WTC11 (cell line): ENCODE results near the gene FH. TPM values are rescaled to one million over a fixed set of nuclear protein-coding genes. Genes with fewer than 3 reads are reported as not detected.

ENCODE experiments used
- ATAC-seq: fragments of 200-7000 bp; cut with Tn5 transposase; 2 replicates; pipeline ENCODE4 v1.10.0; 2021; ENCODE audit warnings: mild to moderate bottlenecking, moderate library complexity
- CTCF ChIA-PET: fragments of 300-600 bp; sonication (Branson Sonifier 250); formaldehyde crosslinking; loops from one replicate; lab custom pipeline; 2021; ENCODE audit warnings: antibody characterized with exemption; lab: Charles Lee
- POLR2A ChIA-PET: fragments of 350-600 bp; sonication (Branson Sonifier 250); formaldehyde crosslinking; loops from one replicate; lab custom pipeline; 2021; ENCODE audit warnings: antibody characterized with exemption; lab: Charles Lee
- DNase-seq: peaks from one replicate; pipeline ENCODE4 v3.0.0; 2021; ENCODE audit warnings: low spot score
- H3K27ac Mint-ChIP-seq: 2 replicates; pipeline ENCODE4 v1.8.0; 2021; ENCODE audit warnings: mixed read lengths
- H3K27me3 Mint-ChIP-seq: 2 replicates; pipeline ENCODE4 v1.8.0; 2021; ENCODE audit warnings: low read depth, mild to moderate bottlenecking, moderate library complexity, mixed read lengths
- H3K36me3 Mint-ChIP-seq: 2 replicates; pipeline ENCODE4 v1.8.0; 2021; ENCODE audit warnings: mixed read lengths
- H3K4me1 Mint-ChIP-seq: 2 replicates; pipeline ENCODE4 v1.8.0; 2022; ENCODE audit warnings: mixed read lengths
- H3K4me3 Mint-ChIP-seq: 2 replicates; pipeline ENCODE4 v1.8.0; 2021; ENCODE audit warnings: mild to moderate bottlenecking, moderate library complexity, mixed read lengths
- H3K9me3 Mint-ChIP-seq: 2 replicates; pipeline ENCODE4 v1.8.0; 2021; ENCODE audit warnings: mixed read lengths
- ATF1 ChIP-seq: sonication (generic); formaldehyde crosslinking; IDR thresholded peaks from 2 replicates; pipeline ENCODE4 v1.8.1; 2023; ENCODE audit warnings: mild to moderate bottlenecking, moderate library complexity, missing genetic modification reagents
- CREB1 ChIP-seq: sonication (generic); formaldehyde crosslinking; IDR thresholded peaks from 2 replicates; pipeline ENCODE4 v1.8.0; 2023; ENCODE audit warnings: mild to moderate bottlenecking, missing genetic modification reagents
- ESRRA ChIP-seq: sonication (generic); formaldehyde crosslinking; IDR thresholded peaks from 2 replicates; pipeline ENCODE4 v1.8.1; 2022; ENCODE audit warnings: mild to moderate bottlenecking, missing genetic modification reagents, borderline replicate concordance
- FOXK1 ChIP-seq: sonication (generic); formaldehyde crosslinking; IDR thresholded peaks from 2 replicates; pipeline ENCODE4 v1.8.0; 2022; ENCODE audit warnings: mild to moderate bottlenecking, moderate library complexity, missing genetic modification reagents
- HMGA2 ChIP-seq: fragments of 250-450 bp; sonication (Bioruptor Pico); IDR thresholded peaks from 2 replicates; pipeline ENCODE4 v1.4.0; 2021; ENCODE audit warnings: mild to moderate bottlenecking, moderate library complexity
- IRF1 ChIP-seq: sonication (generic); formaldehyde crosslinking; IDR thresholded peaks from 2 replicates; pipeline ENCODE4 v1.8.0; 2023; ENCODE audit warnings: missing genetic modification reagents
- JUN ChIP-seq: sonication (generic); formaldehyde crosslinking; IDR thresholded peaks from 2 replicates; pipeline ENCODE4 v1.8.0; 2023; ENCODE audit warnings: mild to moderate bottlenecking, missing genetic modification reagents
- MXD4 ChIP-seq: fragments of 250-450 bp; sonication (Bioruptor Pico); IDR thresholded peaks from 2 replicates; pipeline ENCODE4 v1.8.0; 2021; ENCODE audit warnings: mild to moderate bottlenecking, moderate library complexity, borderline replicate concordance
- MYBL2 ChIP-seq: sonication (generic); formaldehyde crosslinking; IDR thresholded peaks from 2 replicates; pipeline ENCODE4 v1.8.1; 2023; ENCODE audit warnings: mild to moderate bottlenecking, moderate library complexity, missing genetic modification reagents
- NFE2L1 ChIP-seq: sonication (generic); formaldehyde crosslinking; IDR thresholded peaks from 2 replicates; pipeline ENCODE4 v1.8.1; 2023; ENCODE audit warnings: missing genetic modification reagents
- NR1H2 ChIP-seq: sonication (generic); formaldehyde crosslinking; IDR thresholded peaks from 2 replicates; pipeline ENCODE4 v1.9.0; 2021; ENCODE audit warnings: mild to moderate bottlenecking, moderate library complexity, missing genetic modification reagents
- NR2C2 ChIP-seq: sonication (generic); formaldehyde crosslinking; IDR thresholded peaks from 2 replicates; pipeline ENCODE4 v1.8.0; 2022; ENCODE audit warnings: mild to moderate bottlenecking, missing genetic modification reagents
- OVOL2 ChIP-seq: fragments of 250-450 bp; sonication (Bioruptor Pico); IDR thresholded peaks from 2 replicates; pipeline ENCODE4 v1.9.0; 2021; ENCODE audit warnings: mild to moderate bottlenecking, borderline replicate concordance
- PRRX2 ChIP-seq: fragments of 250-450 bp; sonication (Bioruptor Pico); IDR thresholded peaks from 2 replicates; pipeline ENCODE4 v1.8.0; 2021; ENCODE audit warnings: mild to moderate bottlenecking
- RELA ChIP-seq: sonication (generic); formaldehyde crosslinking; IDR thresholded peaks from 2 replicates; pipeline ENCODE4 v1.8.1; 2022; ENCODE audit warnings: missing genetic modification reagents, mild to moderate bottlenecking, borderline replicate concordance
- SMAD3 ChIP-seq: sonication (generic); formaldehyde crosslinking; IDR thresholded peaks from 2 replicates; pipeline ENCODE4 v1.8.0; 2022; ENCODE audit warnings: missing genetic modification reagents, mild to moderate bottlenecking, borderline replicate concordance
- SMAD4 ChIP-seq: sonication (generic); formaldehyde crosslinking; IDR thresholded peaks from 2 replicates; pipeline ENCODE4 v1.8.0; 2022; ENCODE audit warnings: mild to moderate bottlenecking, missing genetic modification reagents
- SOX15 ChIP-seq: fragments of 250-450 bp; sonication (Bioruptor Pico); IDR thresholded peaks from 2 replicates; pipeline ENCODE4 v1.9.0; 2021; ENCODE audit warnings: mild to moderate bottlenecking
- SP1 ChIP-seq: sonication (generic); formaldehyde crosslinking; conservative IDR thresholded peaks from 2 replicates; pipeline ENCODE4 v1.8.1; 2022; ENCODE audit warnings: missing genetic modification reagents
- STAT6 ChIP-seq: sonication (generic); formaldehyde crosslinking; conservative IDR thresholded peaks from 2 replicates; pipeline ENCODE4 v1.8.1; 2023; ENCODE audit warnings: mild to moderate bottlenecking, low read depth, missing genetic modification reagents, moderate library complexity
- TEAD4 ChIP-seq: sonication (generic); formaldehyde crosslinking; IDR thresholded peaks from 2 replicates; pipeline ENCODE4 v1.8.0; 2022; ENCODE audit warnings: mild to moderate bottlenecking, missing genetic modification reagents
- TP53 ChIP-seq: sonication (generic); formaldehyde crosslinking; IDR thresholded peaks from 2 replicates; pipeline ENCODE4 v1.8.1; 2023; ENCODE audit warnings: mild to moderate bottlenecking, missing genetic modification reagents
- ZBTB21 ChIP-seq: sonication (generic); formaldehyde crosslinking; IDR thresholded peaks from 2 replicates; pipeline ENCODE4 v1.8.1; 2023; ENCODE audit warnings: mild to moderate bottlenecking, missing genetic modification reagents, borderline replicate concordance
- ZBTB43 ChIP-seq: sonication (generic); formaldehyde crosslinking; IDR thresholded peaks from 2 replicates; pipeline ENCODE4 v1.8.1; 2023; ENCODE audit warnings: mild to moderate bottlenecking, missing genetic modification reagents
- ZNF138 ChIP-seq: sonication (generic); formaldehyde crosslinking; conservative IDR thresholded peaks from 2 replicates; pipeline ENCODE4 v1.8.1; 2022; ENCODE audit warnings: mild to moderate bottlenecking, moderate library complexity, missing genetic modification reagents
- ZNF263 ChIP-seq: sonication (generic); formaldehyde crosslinking; IDR thresholded peaks from 2 replicates; pipeline ENCODE4 v1.8.1; 2022; ENCODE audit warnings: low read depth, mild to moderate bottlenecking, moderate library complexity, missing genetic modification reagents
- ZNF396 ChIP-seq: fragments of 250-450 bp; sonication (Bioruptor Pico); IDR thresholded peaks from 2 replicates; pipeline ENCODE4 v1.8.0; 2021; ENCODE audit warnings: mild to moderate bottlenecking, moderate library complexity, borderline replicate concordance
- ZNF671 ChIP-seq: fragments of 250-450 bp; sonication (Bioruptor Pico); IDR thresholded peaks from 2 replicates; pipeline ENCODE4 v1.8.0; 2021; ENCODE audit warnings: mild to moderate bottlenecking
- ZSCAN18 ChIP-seq: fragments of 250-450 bp; sonication (Bioruptor Pico); IDR thresholded peaks from 2 replicates; pipeline ENCODE4 v2.1.2; 2022; ENCODE audit warnings: mild to moderate bottlenecking, moderate library complexity
- total RNA-seq: library from RNA; stranded (reverse); gene quantifications from 3 replicates; pipeline ENCODE4 v1.2.3, GENCODE V29; 2021

Gene FH
- total RNA-seq, 1 experiment from 2014 or later = 77.4 TPM

GRCh38 chr1:241462391-241462790 lies 57.2 kb downstream of the FH start (continued):
- TF ChIP-seq ZBTB21 (CRISPR knock-in tag) = no peak
- no peak for TF ChIP-seq ZNF263 (CRISPR knock-in tag)
- no peak for TF ChIP-seq ESRRA

GRCh38 chr1:241460098-241460873 lies 59.3 kb downstream of the FH start:
- TF ChIP-seq NFE2L1 (no peak), SP1 (CRISPR knock-in tag) (no peak), MYBL2 (CRISPR knock-in tag) (no peak), ZBTB21 (CRISPR knock-in tag) (no peak), HMGA2 (CRISPR knock-in tag) (no peak), CREB1 (CRISPR knock-in tag) (no peak), JUN (CRISPR knock-in tag) (no peak), ESRRA (no peak), NR2C2 (CRISPR knock-in tag) (no peak), SMAD3 (CRISPR knock-in tag) (no peak), ZNF671 (CRISPR knock-in tag) (no peak), PRRX2 (no peak), IRF1 (CRISPR knock-in tag) (no peak), SOX15 (CRISPR knock-in tag) (no peak)
- no peak overlapping the region for H3K4me3 Mint-ChIP-seq
- H3K36me3 Mint-ChIP-seq = no peaks in the 10 kb centered on the region
- ATAC-seq (no peak), DNase-seq (no peak)
- H3K27me3 Mint-ChIP-seq = peaks cover 52% of the 10 kb centered on the region
- peaks cover 7% of the 10 kb centered on the region; the same call in 1 of the 2 replicates for H3K4me1 Mint-ChIP-seq
- CTCF ChIA-PET = interaction anchor here (0.7 kb wide), 1 partner anchor 271 kb away, joined by 3 read pairs; no protein-coding TSS in a partner anchor
- H3K9me3 Mint-ChIP-seq = no peaks in the 10 kb centered on the region
- POLR2A ChIA-PET = no interaction called here
- no peak overlapping the region for H3K27ac Mint-ChIP-seq

- Mint-ChIP-seq H3K36me3 (no peaks in the 10 kb centered on the region), H3K27ac (no peak overlapping the region), H3K27me3 (peaks cover 52% of the 10 kb centered on the region), H3K4me1 (peaks cover 7% of the 10 kb centered on the region; the same call in 1 of the 2 replicates), H3K4me3 (no peak overlapping the region), H3K9me3 (no peaks in the 10 kb centered on the region)
- ChIA-PET CTCF (no interaction called here), POLR2A (no interaction called here)
- no peak for ATAC-seq
- no peak for DNase-seq
- TF ChIP-seq TEAD4 (CRISPR knock-in tag) = no peak
- TF ChIP-seq ZNF138 = no peak
- TF ChIP-seq MXD4 (CRISPR knock-in tag) = no peak
- TF ChIP-seq ATF1 (CRISPR knock-in tag) = no peak
- TF ChIP-seq ZNF396 = no peak
- TF ChIP-seq NR1H2 (CRISPR knock-in tag) = no peak
- no peak for TF ChIP-seq NFE2L1
- TF ChIP-seq ZSCAN18 (CRISPR knock-in tag) = no peak
- TF ChIP-seq ZBTB43 (CRISPR knock-in tag) = no peak
- TF ChIP-seq PRRX2 = no peak
- TF ChIP-seq SMAD4 (CRISPR knock-in tag) = no peak
- no peak for TF ChIP-seq FOXK1 (CRISPR knock-in tag)
- TF ChIP-seq OVOL2 = no peak
- no peak for TF ChIP-seq TP53 (CRISPR knock-in tag)
- TF ChIP-seq RELA (CRISPR knock-in tag) = no peak
- no peak for TF ChIP-seq JUN (CRISPR knock-in tag)
- TF ChIP-seq STAT6 (CRISPR knock-in tag) = no peak
These were observed 60.3 kb downstream of the FH start for GRCh38 chr1:241459186-241459802.
